ENCODE measurements around the gene VPS36.
"Not testable (repeated sequence)": the region's sequence is repeated elsewhere in the genome, so short reads cannot be mapped to it uniquely, and the experiment has no call there.

The VPS36 gene, protein sequence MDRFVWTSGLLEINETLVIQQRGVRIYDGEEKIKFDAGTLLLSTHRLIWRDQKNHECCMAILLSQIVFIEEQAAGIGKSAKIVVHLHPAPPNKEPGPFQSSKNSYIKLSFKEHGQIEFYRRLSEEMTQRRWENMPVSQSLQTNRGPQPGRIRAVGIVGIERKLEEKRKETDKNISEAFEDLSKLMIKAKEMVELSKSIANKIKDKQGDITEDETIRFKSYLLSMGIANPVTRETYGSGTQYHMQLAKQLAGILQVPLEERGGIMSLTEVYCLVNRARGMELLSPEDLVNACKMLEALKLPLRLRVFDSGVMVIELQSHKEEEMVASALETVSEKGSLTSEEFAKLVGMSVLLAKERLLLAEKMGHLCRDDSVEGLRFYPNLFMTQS

DNA sequence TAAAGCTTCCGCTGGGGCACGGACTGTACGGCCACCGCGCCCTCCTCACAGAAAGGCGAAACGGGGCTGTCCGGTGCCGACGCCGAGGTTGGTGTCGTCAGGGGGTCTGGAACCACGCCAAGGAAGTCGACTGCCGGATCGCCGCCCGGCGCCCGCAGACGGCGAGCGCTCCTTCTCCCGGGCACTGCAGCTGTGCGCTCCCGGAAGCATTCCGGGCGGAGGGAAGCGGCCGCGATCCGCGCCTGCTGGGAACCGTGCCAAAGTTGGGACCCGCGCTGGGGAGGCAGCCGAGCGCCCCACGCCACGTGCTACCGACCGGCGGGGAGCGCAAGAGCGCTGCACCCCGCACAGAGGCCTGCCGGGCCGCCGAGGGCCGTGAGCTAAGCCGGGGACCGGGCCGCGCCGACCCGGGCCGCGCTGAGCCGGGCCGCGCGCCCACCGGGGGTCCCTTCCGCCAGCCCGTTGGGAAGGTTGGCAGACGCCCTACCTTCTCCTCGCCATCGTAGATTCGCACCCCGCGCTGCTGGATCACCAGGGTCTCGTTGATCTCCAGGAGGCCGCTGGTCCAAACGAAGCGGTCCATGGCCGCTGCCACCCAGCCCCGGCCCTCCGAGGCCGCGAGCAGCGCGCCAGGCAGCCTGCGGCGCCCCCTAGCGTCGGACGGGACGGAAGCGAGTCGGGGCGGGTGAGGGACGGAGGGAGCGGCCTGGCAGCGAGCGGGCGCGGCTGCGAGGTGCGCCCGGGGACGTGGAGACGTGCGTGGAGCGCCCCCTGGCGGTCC is at the start of gene VPS36:
VPS36 (minus strand) TSS at position 623 of the 781 bp plus-strand sequence; CDS start at position 583, 40 bp downstream.
- DNase-seq (ENCODE audit: low read depth), result peak; percentile 95

DNA sequence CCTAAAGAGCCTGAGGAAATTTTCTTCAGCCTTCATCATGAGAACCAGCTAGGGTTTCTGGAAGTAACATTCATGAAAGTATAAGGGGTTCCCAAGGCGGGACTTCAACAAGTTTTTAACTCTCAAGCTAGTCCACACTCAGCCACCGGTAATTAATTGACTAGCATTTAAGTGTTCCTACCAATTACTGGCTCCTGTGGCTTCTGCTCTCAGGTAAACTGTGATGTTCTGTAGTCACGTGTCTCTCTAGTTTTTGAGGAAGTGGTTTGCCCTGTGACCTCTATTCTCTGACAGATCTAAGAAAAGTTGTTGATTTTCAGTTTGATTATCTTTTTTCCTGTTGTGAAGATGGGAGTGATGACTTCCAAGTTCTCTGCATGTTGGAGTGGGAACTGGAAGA is 47.5 kb upstream of the VPS36 start:
- DNase-seq (ENCODE audit: low read depth), result not testable (repeated sequence)

DNA sequence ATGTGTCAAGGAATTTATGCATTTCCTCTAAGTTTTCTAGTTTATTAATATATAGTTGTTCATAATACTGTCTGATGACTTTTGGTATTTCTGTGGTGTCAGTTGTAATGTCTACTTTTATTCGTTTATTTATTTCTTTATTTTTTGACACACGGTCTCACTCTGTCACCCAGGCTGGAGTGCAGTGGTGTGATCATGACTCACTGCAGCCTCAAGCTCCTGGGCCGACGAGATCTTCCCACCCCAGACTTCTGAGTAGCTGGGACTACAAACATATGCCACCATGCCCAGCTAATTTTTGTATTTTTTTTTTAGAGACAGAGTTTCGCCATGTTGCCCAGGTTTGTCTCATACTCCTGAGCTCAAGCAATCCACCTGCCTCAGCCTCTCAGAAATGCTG is 43.8 kb upstream of the VPS36 start:
- not testable (repeated sequence) for DNase-seq (ENCODE audit: low read depth)

DNA sequence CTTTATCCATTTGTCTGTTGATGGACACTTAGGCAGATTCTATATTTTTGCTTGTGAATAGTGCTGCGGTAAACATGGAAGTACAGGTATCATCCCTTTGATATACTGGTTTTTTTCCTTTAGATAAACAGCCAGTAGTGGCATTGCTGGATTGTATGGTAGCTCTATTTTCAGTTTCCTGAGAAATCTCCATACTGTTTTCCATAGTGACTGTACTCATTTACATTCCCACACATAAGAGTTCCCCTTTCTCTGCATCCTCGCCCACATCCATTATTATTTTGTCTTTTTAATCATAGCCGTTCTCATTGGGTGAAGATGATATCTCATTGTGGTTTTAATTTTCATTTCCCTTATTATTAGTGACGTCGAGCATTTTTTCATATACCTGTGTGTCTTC is 40.6 kb upstream of the VPS36 start:
- DNase-seq (ENCODE audit: low read depth), result not testable (repeated sequence)

DNA sequence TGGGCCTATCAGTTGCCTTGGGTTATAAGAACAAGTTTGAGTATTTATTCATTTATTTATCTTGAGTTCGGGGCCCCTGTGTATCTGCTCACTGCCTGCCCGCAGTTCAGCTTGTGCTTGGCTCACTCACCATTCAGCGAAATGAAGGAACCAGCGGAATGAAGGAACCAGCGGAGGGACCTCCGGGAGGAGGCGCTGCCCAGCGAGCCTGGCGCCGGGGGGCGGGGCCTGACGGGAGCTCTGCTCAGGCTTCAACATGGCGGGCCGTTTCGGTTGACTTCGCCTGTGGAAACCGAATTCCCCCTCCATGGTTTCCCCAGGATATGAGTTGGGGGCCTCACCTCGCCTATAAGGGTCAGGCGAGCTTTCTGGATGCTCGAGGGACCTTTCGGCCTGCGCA is 38.3 kb upstream of the VPS36 start:
- DNase-seq (ENCODE audit: low read depth), result not testable (repeated sequence)

DNA sequence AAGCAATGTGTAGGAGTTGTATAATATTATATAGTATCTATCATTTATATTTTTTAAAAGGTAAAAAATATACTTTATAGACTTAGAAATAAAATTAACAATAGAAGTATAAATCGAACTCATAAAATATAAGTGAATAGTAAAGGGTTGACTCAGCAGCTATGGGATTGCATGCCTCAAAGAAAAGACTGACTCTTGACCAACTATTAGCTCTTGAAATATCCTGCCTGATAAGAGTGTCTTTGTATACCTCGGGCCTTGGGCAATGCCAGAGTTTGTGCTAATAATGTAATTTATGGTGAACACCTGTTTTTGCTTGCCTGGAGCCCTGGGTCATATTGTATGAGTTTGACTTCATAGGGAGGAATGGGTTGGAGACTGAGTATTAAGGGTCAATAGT is 36.6 kb upstream of the VPS36 start:
- not testable (repeated sequence) for DNase-seq (ENCODE audit: low read depth)

DNA sequence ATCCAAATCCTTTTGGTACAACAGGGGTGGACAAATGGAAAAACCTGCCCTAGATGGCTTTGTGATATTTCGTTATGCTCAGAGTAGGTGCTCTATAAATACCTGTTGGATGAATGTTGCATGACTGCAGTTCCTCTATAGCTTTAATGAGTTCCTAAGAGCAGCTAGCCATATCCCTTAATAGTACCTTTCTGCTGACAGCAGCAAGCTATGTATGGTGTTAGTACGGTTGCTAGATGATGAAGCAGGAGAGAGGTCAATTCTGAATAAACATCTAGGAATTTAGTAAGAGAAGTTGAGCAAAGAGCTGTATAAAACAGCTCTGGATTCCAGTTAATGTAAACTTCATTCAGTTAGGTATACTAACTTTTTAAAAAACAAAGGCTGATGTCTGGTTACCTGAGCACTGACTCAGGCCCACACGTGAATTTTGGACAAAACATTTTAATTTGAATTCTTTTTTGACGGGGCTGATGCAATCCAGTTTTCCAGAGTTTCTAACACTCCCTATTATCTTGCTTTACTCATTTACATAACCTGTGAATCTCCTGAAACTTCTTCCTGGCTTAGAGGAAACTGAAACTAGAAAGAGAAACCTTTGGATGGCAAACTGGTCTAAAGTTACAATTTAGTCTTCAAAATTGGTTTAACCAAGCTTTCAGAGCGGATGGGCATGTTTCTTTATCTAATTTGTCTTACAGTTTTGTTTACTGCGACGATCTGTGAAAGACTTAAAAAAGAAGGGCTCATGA is 30.4 kb upstream of the VPS36 start:
- not testable (repeated sequence) for DNase-seq (ENCODE audit: low read depth)

DNA sequence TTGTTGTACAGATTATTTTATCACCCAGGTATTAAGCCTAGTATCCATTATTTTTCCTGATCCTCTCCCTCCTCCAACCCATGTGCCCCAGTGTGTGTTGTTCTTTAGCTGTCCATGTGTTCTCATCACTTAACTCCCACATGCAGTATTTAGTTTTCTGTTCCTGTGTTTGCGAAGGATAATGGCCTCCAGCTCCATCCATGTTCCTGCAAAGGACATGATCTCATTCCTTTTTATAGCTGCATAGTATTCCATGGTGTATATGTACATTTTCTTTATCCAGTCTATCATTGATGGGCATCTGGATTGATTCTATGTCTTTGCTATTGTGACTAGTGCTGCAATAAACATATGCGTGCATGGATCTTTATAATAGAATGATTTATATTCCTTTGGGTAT is 18.1 kb upstream of the VPS36 start:
- DNase-seq (ENCODE audit: low read depth), result not testable (repeated sequence)

DNA sequence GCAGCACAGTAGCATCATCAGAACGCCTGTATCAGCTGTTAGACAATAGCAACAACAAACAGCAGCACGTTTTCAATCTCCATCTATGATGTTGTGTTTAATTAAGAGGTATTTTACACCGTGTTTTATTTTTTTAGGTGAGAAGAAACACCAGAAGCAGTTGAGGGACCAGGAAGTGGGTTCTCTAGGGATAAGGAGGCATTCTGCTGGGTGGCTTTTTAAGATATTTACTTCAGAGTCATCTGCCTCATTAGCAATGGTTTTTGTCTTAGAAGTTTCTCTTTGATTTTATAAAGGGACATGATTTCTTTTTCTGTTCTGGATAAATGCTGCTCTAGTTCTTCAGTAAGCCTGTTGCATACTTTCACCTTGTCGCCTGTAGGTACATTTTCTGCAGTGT is 13.1 kb upstream of the VPS36 start:
- no peak for DNase-seq (ENCODE audit: low read depth)

DNA sequence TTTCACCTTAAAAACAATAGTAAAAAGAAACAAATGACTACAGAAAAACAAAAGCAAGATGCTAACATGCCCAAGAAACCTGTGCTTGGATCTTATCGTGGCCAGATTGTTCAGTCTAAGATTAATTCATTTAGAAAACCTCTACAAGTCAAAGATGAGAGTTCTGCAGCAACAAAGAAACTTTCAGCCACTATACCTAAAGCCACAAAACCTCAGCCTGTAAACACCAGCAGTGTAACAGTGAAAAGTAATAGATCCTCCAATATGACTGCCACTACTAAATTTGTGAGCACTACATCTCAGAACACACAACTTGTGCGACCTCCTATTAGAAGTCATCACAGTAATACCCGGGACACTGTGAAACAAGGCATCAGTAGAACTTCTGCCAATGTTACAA is 10.8 kb upstream of the VPS36 start:
- no peak for DNase-seq (ENCODE audit: low read depth)

DNA sequence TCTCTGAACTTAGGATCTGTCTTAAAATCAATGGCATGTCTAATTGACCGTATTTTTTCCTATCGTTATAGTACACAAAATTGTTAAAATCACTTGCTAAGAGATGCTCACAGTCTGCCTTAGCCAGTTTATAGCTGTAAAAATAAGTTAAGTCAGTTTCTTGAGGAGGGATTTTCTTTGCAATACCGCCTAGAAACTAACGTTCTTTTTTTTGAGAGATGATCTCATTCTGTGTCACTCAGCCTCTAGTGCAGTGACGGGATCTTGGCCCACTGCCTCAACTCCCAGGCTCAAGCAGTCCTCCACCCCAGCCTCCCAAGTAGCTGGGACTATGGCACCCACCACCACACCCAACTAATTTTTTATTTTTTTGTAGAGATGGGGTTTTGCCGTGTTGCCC is 9.2 kb upstream of the VPS36 start:
- DNase-seq (ENCODE audit: low read depth), result no peak

DNA sequence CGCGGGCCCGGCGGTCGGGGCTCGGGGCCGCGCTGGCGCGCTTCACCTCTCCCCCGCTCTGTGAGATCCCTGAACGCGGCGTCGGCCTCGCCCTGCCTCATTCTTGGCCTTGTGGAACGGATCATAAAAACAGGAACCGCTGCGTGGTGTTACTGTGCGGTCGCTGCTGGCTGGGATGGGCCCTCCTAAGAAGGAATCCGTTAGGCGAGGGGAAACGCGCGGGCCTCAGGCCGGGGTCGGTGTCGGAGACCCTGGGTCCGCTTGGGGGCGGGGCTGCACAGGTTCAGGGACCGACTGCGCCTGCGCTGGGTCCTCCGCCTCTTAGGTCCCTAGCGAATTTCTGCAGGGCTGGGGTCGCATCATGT is 5.2 kb upstream of the VPS36 start:
- DNase-seq (ENCODE audit: low read depth), result peak; percentile 53

DNA sequence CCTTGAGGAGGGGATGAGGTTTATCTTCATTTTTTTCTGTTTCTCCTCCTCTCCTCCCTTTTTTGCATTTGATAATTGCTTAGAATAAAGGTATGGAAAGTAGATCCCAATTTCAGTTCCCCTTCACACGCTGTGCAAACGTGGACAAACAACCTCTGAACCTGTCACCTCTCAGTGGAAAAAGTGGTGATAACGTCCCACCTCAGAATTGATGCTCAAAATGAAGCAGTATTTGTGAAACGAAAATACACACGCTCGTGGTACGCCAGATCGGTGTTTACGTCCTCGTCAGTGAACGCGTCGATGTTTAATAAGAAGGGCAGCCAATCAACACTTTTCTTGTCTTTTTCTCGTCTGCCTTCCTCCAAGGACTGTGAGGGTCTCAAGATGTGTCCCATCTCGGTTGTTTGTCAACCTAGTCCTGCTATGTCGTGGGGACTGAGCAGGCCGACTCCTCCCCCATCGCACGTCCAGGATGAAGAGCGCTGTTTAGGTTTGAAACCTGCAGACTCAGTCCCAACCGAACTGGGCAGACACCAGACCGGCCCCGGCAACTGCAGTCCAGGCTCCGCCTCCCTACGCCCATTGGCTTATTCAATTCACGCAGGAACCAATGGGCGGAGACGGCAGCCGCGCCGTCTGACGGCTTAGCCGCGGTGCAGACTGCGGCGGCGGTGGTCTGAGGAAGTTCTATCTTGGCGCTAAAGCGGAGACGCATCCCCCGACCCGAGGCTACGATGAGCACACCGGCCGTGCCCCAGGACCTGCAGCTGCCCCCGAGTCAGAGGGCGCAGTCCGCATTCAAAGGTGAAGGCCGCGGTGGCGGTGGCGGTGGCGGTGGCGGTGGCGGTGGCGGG is 4.6 kb upstream of the VPS36 start, which contains the start of gene CKAP2:
CKAP2 (plus strand) TSS at position 659 of the 857 bp plus-strand sequence; CDS start at position 738, 79 bp downstream.
- DNase-seq (ENCODE audit: low read depth), result peak; percentile 86

DNA sequence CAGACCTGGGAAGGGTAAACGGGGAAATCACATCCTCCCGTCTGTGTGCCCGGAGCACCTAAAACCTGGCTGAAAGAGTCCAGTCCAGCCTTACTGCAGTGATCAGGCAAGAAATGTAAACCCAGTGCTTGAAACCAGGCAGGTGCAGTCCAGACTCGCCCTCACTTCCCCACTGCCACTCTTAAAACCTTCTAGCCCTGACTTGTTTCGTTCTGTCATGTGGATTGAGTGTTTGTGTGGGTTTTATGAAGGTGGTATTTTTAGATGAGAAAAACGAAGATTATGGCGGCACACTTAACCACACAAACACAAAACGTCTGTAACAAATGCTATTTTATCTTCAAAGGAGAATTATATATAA is 4.0 kb upstream of the VPS36 start:
- DNase-seq (ENCODE audit: low read depth), result no peak

DNA sequence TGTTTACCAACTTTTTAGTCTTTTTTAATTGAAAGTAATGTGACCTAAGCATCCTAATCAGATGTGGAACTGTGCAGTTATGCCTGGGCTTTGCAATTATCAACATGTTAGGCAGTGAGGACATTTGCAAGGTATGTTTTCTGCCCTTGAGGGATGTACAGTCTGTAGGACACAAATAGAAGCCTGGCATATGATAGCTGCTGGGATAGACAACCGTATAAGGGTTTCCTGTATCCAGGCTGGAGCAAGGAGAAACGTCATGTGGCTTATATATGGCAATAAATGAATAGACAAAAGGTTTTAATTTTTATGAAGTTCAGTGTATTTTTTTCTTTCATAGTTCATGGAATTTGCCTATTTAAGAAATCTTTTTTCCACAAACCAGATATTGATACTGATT is 2.0 kb upstream of the VPS36 start:
- DNase-seq (ENCODE audit: low read depth), result no peak

DNA sequence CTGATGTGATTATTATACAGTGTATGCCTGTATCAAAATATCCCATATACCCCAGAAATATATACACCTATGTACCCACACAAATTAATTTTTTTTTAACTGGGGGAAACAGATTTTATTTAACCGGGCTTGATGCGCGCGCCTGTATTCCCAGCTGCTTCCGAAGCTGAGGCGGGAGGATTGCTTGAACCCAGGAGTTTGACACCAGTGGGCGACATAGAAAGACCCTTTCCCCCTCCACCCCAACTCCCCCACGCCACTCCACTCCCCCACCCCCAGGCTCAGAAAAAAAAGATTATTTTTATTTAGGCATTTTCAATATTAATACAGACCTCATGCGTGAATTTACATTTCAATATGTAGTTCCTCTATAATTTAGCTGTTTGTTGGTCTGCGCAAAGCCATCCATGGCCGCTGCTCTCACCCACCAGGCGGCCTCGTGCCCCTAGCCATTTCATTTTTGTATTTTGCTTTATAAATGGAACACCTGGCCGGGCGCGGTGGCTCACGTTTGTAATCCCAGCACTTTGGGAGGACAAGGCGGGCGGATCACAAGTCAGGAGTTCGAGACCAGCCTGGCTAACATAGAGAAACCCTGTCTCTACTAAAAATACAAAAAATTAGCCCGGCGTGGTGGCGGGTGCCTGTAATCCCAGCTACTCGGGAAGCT is 836 bp upstream of the VPS36 start:
- DNase-seq (ENCODE audit: low read depth), result no peak

DNA sequence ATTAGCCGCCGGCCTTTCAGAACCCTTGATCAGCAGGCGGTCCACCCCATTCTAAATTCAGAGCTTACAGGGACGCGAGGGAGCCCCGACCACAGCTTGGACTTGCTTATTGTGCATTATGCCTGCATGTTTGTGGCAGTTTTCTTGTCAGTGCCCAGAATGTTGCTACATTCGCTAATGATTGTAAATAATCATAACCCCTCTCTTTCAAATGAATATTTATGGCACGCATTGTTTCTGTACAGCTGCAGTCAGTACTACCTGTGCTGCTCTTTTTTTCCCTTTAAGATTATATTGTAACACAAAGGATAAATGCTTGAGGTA is 321 bp upstream of the VPS36 start:
- DNase-seq (ENCODE audit: low read depth), result no peak

DNA sequence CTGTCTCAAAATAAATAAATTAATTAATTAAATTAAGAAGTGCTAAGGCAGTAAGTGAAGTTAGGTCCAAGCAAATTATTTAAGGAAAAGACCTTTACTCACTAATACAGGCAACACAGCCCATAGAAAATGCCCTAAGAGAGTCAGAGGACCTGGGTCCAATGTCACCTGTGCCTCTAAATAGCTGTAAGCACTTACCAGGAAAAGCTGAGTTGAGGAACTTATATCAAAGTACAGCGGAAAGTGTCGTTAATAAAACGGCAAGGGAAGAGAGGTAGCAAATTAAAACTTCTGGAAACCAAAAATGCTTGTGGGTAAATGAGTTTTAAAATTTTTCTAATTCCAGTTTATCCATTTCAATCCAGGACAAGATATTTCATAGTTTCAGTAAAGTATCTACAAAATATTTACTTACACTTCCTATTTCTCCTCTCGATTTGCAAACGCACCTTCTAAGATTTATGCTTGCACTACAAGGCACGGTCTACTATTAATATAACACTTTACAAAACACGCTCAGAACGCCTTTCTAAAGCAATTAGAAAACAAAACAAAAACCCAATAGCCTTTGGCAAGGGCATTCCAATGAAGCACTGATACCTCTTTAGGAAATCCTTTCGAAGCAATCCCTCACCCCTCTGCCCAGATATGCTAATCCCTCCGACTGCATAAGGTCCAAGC is 963 bp downstream of the VPS36 start:
- DNase-seq (ENCODE audit: low read depth), result no peak

DNA sequence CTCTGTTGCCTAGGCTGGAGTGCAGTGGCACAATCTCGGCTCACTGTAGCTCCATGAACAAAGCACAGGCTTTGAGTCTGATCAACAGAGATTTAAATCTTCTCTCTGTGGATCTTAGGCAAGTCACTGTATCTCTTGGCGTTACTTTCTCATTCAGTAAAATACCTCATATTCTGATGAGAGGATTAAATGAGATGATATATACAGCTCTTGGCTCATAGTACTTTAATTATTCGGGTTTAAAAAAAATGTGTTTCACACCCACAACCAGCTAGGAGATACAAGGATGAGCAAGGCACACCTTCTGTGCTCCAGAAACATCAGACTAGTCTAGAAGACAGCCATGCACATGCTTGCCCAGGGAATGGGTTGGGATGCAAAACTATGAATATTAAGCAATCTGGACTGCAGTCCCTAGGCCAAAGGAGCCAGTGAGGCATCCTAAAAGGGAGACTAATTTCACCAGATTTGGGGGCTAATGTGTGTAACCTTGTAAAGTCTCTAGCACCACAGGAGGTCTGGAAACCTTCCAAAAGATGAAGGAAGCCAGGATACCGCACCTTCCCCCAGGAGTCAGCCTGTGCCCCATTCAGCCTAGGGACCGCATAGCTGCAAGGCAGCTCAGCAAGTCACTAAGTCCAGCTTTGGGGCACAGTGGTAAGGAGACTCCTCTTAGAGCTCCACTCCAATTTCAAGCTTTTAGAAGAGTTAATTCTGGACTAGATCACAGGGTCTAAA is 2.5 kb downstream of the VPS36 start:
- DNase-seq (ENCODE audit: low read depth), result no peak

DNA sequence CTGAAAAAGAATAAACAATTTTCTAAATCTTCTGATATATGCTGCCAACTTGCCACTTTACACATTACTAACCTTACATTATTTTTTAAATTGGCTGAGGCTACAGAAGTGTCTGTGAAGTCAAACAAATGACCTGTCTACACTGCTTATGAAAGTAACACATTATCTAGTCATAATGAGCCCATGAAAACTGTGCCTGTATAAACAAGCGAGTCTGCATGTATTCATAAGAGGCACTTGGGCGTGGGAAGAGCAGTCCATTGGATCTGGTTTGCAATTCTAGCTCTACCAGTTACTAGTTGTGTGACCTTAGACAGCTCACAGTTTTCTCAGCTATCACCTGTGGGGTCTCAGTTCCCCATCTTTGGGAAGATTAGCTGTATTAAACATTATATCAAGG is 3.1 kb downstream of the VPS36 start:
- no peak for DNase-seq (ENCODE audit: low read depth)

Measured in activated T-helper 1 cell treated with Interleukin-2 at 50 U/mL for 16 hours (primary cell).